HG02623 (cell line): ENCODE measurements around the gene SLC6A17.

Experiments used
- ATAC-seq: cut with Tn5 transposase; IDR thresholded peaks from one replicate; pipeline ENCODE4 v1.9.1; 2021; ENCODE audit warnings: moderate library complexity; ENCODE audit not compliant: unreplicated experiment

Gene SLC6A17

DNA sequence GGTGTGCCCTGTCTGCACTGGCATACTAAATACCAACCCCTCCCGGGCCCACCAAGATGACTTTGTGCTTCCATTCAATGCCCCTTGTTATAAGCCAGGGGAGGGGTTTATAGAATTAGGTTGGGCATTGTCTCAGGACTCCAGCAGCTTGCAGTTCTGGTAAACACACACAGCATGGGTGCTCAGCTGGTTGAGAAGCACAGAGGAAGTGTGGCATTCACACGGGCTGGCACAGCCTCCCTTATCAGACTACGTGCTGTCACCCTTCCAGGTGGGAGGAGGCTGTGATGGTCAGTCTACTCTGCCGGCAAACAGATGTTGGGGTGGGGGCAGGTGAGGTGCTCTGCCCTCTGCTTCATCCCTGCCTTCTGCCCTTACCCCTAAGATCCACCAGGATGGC, 15.0 kb upstream of the SLC6A17 start:
- ATAC-seq, result no peak

- ATAC-seq, result no peak
These were observed 14.6 kb upstream of the SLC6A17 start for GRCh38 chr1:110135666-110136065.

DNA sequence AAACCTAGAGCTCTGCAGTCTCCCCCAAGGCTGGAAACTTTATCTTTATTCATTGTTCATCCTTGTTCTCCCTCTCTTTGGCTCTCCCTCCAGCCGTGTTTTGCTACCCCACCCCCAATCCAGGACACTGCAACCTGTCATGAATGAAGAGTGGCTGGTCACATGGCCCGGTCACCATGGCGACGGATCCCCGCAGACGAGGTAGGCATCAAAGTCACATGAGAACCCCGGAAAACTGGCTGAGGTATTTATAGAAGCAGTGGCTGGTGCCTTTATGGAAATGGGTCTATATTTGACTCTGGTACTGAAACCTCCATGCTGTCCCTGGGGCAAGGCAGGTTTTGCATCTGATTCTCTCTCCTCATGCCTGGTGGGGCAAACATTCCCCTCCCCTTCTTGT, 13.4 kb upstream of the SLC6A17 start:
- no peak for ATAC-seq

- ATAC-seq, result no peak
These were observed 11.3 kb upstream of the SLC6A17 start for GRCh38 chr1:110138956-110139355.

DNA sequence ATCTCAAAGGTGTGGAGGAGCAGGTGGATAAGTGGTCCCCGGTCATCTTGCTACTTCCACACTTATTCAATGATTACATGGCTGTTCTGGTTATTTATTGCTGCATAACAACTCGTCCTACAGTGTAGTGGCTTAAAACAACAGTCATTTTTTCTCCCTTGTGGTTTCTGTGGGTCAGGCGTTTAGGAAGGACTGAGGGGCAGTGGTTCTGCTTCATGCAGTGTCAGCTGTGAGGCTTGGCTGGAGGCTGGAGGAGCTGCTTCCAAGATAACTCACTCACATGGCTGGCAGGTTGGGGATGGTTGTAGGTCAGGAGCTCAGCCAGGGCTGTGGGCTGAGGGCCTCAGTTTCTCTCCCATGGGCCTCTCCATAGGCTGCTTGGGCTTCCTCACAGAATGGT, 5.9 kb upstream of the SLC6A17 start:
- no peak for ATAC-seq

GRCh38 chr1:110148961-110149360, 1.3 kb upstream of the SLC6A17 start:
- no peak for ATAC-seq

DNA sequence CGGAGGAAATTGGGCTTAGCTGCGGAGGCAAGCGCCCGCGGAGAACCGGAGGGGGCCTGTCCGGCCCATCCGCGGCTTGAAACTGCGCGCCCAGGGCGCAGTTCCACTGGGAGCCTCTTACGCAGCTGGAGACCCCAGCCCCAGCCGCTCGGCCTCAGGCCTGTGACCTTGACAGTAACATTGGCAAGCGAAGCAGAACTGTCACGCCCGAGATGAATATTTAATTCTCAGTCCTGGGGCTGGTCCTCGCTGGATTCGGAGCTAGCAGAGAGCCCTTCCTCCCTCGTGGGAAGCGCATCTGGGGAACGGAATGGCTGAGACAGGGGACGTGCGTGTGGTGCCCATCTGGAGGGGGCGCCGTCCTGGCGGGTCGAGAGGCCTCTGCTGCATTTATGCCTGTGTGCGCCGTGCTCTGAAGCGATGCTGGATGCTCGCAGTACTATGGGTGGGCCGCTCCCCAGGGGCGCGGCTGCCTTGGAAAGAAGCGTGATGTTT, 928 bp downstream of the SLC6A17 start:
- no peak for ATAC-seq

GRCh38 chr1:110152133-110152785, 2.0 kb downstream of the SLC6A17 start:
- ATAC-seq, result no peak

DNA sequence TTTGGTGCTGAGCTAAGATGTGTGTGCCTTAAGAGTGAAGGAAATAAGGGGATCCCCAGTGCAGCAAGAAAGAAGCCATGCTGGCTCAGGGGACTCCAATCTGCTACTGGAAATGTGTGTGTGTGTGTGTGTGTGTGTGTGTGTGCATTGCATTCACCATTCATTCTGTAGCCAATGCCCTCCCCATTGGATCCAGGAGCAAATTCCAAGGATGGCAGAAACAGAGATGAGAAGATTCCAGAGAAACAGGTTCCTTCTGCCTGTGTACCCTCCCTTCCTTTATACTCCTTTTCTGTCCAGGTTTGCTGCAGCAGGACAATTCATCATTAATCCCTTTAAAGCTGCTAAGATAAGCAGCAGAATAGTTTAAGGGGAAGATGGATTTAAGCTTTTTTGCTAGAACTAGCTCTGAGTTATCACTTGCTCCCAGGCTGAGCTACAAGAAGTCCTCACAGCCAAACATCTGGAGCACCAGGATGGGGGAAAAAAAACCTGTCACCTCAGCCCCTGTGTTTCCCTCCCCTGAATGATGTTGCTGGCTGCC, 3.2 kb downstream of the SLC6A17 start:
- no peak for ATAC-seq

- ATAC-seq, result no peak
These were observed 5.7 kb downstream of the SLC6A17 start for GRCh38 chr1:110155878-110156522.

DNA sequence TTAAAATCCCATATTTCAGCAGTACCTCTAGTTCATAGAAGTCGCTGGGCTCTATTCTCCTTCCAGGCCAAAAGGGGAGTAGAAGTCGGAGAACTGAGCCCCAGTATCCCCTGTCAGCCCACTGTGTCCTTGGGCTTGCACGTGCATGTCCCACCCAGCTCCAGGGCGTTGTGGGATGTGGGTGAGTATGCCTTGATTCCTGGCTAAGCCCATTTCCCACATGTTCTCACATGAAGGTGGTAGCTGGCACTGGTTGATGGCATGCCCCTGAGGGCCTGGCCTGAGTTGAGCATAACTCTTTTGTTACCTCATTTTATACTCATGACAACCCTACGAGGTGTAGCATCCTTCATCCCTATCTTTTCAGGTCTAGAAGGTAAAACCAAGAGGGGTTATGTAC, 8.0 kb downstream of the SLC6A17 start:
- ATAC-seq, result no peak

DNA sequence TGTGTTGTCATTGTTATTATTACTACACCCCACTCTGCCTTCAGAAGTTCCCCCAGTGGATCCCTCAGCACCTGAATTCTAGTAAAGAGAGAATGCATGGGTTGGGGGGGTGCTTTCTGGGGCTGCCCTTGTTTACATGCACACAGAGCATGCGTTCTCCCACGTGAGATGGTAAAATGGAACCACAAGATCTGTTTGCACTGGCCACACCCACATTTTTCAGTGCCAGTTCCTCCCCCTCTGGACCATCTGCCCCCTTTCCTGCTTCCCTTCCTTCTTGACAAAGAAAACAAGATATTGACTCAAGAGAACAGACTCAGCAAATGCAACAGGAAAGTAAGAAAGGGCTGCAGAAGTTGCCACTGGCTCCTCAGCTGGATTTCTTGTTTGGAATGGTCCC, 8.9 kb downstream of the SLC6A17 start:
- ATAC-seq, result no peak

- ATAC-seq, result no peak
These were observed 10.3 kb downstream of the SLC6A17 start for GRCh38 chr1:110160538-110161100.

GRCh38 chr1:110161165-110161564, 10.9 kb downstream of the SLC6A17 start:
- no peak for ATAC-seq

DNA sequence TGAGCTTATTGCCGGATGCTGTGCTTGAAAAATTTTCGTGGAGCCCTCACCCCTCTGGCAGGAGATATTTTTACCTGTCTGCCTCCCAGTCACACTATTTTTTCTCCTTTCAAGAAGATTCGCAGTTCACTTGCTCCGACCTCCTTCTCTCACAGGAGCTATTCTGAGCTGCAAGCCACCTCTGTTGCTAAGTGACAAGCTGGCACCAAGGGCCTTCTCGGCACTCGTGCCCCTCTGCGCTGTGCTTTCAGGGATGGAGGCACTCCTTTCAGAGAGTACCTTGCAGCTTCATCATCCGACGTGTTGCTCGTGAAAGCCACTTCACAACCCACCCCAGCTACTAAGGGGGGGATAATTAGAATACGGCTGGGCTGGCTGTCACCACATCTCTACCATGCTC, 11.6 kb downstream of the SLC6A17 start:
- ATAC-seq, result no peak

DNA sequence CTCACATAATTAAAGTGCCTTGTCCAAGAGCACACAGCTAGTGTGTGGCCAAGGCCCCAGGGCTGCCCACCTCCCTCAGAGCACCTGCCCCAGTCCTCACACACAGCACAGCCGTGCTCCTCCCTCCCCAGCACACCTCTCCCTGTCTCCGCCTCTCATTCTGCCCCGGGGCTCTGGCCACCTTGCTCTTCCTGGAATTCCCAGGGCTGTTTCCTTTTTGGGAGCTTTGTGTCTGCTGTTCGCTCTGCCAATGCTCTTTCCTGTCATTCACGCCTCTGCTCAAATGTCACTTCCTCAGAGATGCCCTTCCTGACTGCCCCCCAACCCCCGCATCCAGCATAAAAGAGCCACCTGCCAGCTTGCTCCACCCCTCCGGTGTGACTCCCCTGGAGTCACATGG, 13.3 kb downstream of the SLC6A17 start:
- no peak for ATAC-seq

DNA sequence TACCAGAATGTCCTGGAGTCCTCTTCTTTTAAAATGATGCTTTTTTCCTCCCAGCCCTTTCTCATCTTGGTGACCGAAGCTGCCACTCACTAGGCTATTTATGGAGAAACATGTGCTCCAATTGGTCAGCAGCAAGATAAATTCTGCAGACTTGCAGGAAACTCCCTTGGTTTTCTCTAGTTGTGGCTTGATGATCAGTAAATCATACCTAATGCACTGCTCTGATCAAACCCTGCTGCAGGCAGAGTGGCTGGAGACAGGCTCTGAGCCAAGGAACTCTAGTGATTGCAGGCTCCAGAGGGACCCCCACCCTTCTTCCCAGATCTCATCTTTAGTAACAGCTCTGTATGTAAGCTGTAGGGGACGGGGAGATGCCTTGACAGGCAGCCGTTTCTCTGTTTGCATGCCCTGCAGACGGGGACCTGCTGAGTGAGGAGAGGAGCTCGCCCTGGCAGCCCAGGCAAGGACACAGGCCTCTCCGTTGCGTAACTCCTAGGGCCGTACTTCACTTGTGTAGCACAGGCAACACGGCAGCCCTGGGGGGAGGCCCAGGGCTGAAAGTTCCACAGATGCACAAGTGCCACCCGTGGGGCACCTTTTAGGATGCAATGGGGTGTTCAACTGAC, 14.5 kb downstream of the SLC6A17 start:
- ATAC-seq, result no peak

GRCh38 chr1:110165761-110166231, 15.5 kb downstream of the SLC6A17 start:
- no peak for ATAC-seq

GRCh38 chr1:110166861-110167260, 16.6 kb downstream of the SLC6A17 start:
- no peak for ATAC-seq

- ATAC-seq, result no peak
These were observed 20.8 kb downstream of the SLC6A17 start for GRCh38 chr1:110170766-110171733.
